HG02610 (cell line): ENCODE results near the gene PDCD1LG2.
A peak's percentile ranks its signal among the peaks of the same experiment; 100 is the strongest.
"Not testable (repeated sequence)": the region's sequence is repeated elsewhere in the genome, so short reads cannot be mapped to it uniquely, and the experiment has no call there.

ENCODE experiments used
- ATAC-seq: cut with Tn5 transposase; IDR thresholded peaks from one replicate; pipeline ENCODE4 v1.9.1; 2021; ENCODE audit warnings: mild to moderate bottlenecking, moderate library complexity; ENCODE audit not compliant: unreplicated experiment

The PDCD1LG2 gene

GRCh38 chr9:5493679-5494511, 16.4 kb upstream of the PDCD1LG2 start:
- ATAC-seq: peak; percentile 80

DNA sequence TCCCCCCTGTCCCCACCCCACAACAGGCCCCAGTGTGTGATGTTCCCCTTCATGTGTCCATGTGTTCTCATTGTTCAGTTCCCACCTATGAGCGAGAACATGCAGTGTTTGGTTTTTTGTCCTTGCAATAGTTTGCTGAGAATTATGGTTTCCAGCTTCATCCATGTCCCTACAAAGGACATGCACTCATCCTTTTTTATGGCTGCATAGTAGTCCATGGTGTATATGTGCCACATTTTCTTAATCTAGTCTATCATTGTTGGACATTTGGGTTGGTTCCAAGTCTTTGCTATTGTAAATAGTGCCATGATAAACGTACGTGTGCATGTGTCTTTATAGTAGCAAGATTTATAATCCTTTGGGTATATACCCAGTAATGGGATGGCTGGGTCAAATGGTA, 15.6 kb upstream of the PDCD1LG2 start:
- not testable (repeated sequence) for ATAC-seq

DNA sequence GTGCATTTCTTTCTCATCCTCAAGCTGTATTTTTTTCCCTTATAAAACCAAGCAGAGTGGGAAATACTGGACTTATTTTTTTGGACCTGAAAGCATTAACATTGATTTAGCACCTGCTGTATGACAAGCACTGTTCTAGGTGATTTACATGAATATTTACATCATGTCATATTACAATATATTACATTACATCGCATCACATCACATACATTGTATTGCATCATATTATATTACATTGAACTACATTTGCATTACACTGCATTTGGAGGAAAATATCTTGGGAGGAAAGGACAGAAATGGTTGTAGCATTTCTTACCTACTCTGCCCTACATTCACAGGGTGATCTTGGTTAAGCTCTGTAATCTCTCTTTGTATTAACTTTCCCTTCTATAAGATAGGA, 11.2 kb upstream of the PDCD1LG2 start:
- no peak for ATAC-seq

- no peak for ATAC-seq
Observed at GRCh38 chr9:5499889-5500398, 10.4 kb upstream of the PDCD1LG2 start.

DNA sequence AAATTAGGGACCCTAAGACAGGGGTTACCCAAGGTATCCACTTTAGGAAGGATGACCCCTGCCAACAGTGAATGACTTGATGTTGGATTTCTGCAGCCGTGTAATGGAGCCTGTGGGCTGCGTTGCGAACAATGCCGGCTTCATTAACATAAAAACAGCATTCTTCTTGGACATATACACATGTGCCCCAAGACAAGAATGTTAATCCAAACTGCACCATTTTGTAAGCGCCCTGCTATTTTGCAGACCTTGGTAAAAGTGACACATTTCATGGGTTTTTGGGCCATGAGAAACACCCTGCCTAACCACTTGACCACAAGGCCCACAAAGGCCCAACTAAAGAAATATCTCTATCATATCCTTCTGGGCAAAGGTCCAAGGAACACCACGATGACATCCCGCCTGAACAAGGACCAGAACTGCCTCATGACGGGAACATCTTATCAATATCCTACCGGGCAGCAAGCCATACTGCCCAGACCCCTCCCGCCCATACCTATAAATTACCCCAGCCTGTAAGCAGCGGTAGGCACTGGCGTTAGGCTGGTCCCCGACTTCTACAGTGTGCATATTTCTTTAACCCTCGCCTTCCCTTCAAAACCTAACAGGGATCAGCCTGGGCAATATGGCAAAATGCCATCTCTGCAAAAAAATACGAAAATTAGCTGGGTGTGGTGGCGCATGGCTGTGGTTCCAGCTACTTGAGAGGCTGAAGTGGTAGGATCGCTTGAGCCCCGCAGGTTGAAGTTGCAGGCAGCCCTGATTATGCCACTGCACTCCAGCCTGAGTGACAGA, 9.7 kb upstream of the PDCD1LG2 start:
- ATAC-seq: peak; percentile 43

DNA sequence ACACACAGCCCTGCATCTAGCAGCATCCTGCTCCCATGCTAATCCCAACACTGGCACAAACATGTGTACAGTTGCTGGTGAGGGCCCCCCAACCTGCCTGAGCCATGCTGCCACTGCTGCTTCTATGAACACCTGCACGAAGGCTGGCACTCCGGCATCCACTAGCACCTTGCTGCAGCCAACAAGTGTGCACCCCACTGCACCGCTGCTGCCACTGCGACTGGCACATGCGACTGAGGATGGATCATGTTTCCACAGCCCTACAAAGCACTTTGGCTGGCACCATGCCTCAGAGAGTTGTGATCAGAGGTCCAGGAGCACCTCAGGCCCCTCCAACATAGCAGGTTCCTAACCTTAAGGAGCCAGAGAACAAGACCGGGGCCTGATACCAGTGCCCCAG, 7.8 kb upstream of the PDCD1LG2 start:
- ATAC-seq: no peak

GRCh38 chr9:5509573-5509972, 758 bp upstream of the PDCD1LG2 start:
- no peak for ATAC-seq

DNA sequence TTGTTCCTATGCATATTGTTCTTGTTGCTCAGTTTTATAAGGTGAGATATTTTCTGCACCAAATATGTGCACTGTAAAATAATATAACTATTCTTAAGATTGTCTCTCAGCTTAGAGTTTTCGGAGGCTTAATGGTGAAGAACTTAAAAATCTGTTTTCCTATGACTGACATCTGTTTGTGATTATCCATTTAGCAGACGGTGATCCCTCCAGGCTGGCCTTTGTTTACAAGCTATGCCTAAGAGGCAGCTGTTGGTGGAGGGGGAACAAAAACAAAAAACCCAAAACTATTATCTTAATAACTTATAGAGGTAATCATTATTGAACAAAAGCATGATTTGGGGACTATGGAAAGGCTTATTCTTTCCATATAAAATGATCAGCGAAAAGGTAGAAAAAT, 658 bp downstream of the PDCD1LG2 start:
- no peak for ATAC-seq

DNA sequence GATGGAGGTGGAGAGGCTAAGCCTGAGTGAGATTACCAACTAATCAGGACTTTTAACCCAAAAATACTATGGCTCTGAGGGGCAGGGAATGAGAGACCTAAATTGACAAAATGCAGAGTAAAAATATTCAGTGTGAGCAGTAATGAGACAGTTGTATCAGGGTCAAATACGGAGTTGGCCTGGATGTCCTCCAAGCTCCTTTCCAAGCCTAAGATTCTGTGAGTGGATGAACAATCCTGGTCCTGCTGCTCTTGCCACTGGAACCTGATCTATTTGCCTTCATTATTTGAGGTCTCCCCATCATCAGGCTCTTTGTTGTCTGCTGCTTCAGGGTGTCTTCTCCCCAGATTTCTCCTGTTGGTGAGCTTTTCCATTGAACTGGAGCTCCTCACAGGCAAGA, 1.1 kb downstream of the PDCD1LG2 start:
- no peak for ATAC-seq

GRCh38 chr9:5511935-5512580, 1.7 kb downstream of the PDCD1LG2 start:
- ATAC-seq: peak; percentile 45

- ATAC-seq: no peak
Observed at GRCh38 chr9:5512658-5513452, 2.5 kb downstream of the PDCD1LG2 start.

DNA sequence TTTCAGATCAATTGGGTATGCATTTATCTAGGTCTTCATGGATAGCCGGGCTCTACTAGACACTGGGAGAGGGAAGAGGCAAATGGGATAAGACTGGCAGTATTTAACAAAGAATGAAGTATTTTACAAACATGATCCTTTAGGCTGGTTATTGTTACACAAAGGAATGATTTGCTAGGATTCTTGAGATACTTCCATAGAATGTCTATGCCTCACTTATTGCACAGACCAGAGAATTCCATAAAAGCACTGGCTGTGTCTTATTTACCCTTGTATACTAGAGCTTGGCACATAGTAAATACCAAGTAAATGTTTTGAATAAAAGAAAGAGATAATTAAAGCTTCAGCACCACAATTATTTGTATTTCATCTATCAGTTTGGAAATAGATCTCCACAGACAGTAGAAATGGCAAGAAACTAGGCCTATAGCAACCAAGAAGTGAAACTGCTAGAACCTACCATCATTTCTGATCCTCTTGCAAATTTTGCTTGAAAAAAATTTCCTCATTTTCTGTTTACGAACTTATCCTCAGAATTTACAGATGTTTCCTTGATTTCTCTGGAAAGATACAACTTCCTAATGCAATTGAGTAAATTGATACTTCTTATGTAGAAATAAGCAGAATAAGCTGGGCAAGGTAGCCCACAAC, 3.8 kb downstream of the PDCD1LG2 start:
- no peak for ATAC-seq

DNA sequence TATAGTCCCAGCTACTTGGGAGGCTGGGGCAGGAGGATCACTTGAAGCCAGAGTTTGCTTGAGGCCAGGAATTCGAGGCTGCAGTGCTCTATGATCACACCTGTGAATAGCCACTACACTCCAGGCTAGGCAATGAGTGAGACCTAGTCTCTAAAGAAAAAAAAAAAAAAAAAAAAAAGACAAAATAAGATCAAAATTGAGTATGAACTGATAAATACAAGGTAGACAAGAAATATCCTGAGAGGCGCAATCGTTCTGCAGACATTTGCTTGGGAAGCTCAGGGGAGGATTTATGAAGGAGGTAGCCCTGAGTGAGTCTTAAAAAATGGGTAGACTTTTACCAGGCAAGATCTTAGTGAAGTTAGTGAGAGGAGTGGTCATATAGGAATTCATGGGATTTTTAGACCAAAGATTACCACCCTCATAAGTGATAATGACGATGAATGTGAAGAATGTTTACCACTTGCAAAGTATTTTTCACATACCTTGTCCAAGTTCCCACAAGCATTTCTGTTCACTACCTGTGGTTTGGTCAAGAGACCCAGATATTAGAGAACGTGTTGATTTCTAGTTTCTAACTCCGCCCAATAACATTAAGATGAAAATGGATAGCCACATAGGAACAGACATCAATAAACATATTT, 4.4 kb downstream of the PDCD1LG2 start:
- no peak for ATAC-seq

DNA sequence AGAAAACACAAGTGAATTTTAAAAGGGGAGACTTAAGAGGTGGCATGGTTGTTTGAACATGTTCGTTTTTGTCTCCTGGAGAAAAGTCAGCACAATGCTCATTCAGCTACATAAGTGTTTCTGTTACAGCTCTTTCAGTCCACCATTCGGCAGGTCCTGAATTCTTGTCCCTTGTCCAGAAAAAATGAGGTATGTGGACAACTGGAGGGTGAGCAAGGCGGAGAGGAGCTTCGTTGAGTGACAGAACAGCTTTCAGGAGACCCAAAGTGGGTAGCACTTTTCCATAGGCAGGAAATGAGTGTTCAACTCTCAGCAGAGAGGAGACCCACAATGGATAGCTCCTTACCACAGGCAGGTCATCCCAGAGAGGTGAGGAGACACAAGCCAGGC, 4.9 kb downstream of the PDCD1LG2 start:
- ATAC-seq: no peak

DNA sequence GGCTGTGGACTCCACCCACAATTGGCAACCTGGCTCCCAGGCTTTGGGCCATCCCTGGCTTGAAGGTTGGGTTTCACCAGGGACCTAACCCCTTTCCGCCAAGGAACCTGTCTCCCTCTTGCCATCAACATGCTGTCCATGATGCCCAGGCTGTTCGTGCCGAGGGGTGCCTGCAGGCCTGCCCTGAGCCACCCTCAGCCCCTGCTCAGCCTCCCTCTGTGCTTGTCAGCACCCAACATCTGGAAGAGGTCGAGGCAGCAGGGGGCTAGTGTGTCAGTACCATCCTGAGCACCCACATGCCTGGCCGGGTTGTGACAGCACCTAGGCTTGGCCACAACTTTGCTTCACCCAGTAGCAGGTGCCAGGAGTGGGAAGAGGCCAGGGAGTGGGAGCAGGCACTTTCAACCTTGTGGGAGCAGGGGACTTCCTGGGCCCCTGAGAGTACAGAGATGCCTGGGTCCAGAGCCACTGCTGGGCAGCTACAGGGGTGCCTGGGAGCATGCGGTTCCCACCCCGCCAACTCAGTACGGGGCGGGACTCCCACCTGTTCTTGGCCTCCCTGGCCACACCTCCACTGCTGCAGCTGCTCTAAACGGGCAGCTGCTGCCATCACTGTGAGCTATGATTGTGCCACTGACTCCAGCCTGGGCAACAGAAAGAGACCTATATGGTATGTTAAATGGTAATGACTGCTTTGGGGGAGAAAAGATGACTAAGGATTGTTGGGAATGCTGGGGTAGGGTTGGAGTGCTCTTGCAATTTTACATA, 6.3 kb downstream of the PDCD1LG2 start:
- peak; percentile 32 for ATAC-seq

- peak; percentile 64 for ATAC-seq
Observed at GRCh38 chr9:5518171-5518936, 8.0 kb downstream of the PDCD1LG2 start.

- ATAC-seq: peak; percentile 28
Observed at GRCh38 chr9:5518937-5519319, 8.6 kb downstream of the PDCD1LG2 start.

DNA sequence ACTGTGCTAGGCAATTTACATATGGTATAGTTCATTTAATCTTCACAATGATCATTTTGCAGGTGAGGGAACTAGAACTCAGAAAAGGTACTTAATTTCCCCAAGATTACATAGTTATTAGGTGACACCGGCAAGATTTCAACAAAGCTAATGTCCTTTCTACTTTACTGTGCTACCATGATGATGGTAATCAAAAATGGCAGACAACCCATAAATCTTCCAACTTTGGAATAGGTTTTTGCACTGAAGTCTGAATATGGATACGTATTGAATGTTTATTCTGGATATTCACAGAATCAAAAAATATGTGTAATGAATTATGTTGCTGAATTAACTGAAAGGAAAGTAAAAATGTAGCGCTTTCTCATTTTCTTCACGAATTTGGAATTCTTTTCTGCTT, 13.8 kb downstream of the PDCD1LG2 start:
- no peak for ATAC-seq
